HEK293T (cell line): ENCODE results near the gene DNAH17.

Experiments
- BHLHE40 ChIP-seq: fragments of 450-650 bp; IDR thresholded peaks from 2 replicates; pipeline ENCODE4 v1.6.1; 2016; ENCODE audit warnings: mild to moderate bottlenecking, moderate library complexity, borderline replicate concordance
- ELF4 ChIP-seq: fragments of 450-650 bp; IDR thresholded peaks from 2 replicates; pipeline ENCODE4 v1.6.1; 2017; ENCODE audit warnings: antibody characterized with exemption
- FOXK2 ChIP-seq: fragments of 450-650 bp; IDR thresholded peaks from 2 replicates; pipeline ENCODE4 v1.6.1; 2016; ENCODE audit warnings: mild to moderate bottlenecking
- FOXM1 ChIP-seq: fragments of 450-650 bp; IDR thresholded peaks from 2 replicates; pipeline ENCODE4 v1.6.1; 2017; ENCODE audit warnings: mild to moderate bottlenecking, borderline replicate concordance
- HDGF ChIP-seq: fragments of 450-650 bp; IDR thresholded peaks from 2 replicates; pipeline ENCODE4 v1.6.1; 2017; ENCODE audit warnings: antibody characterized with exemption, borderline replicate concordance
- SP1 ChIP-seq: fragments of 450-650 bp; IDR thresholded peaks from 2 replicates; pipeline ENCODE4 v1.6.1; 2017
- SUZ12 ChIP-seq: fragments of 450-650 bp; IDR thresholded peaks from 2 replicates; pipeline ENCODE4 v1.6.1; 2016; ENCODE audit warnings: mild to moderate bottlenecking
- TARDBP ChIP-seq: fragments of 450-650 bp; IDR thresholded peaks from 2 replicates; pipeline ENCODE4 v1.6.1; 2016
- ZNF384 ChIP-seq: fragments of 450-650 bp; IDR thresholded peaks from 2 replicates; pipeline ENCODE4 v1.6.1; 2016
- TF ChIP-seq, protein P1 (sequence below): fragments of 450-650 bp; IDR thresholded peaks from 2 replicates; pipeline ENCODE4 v1.6.1; 2016

DNA sequence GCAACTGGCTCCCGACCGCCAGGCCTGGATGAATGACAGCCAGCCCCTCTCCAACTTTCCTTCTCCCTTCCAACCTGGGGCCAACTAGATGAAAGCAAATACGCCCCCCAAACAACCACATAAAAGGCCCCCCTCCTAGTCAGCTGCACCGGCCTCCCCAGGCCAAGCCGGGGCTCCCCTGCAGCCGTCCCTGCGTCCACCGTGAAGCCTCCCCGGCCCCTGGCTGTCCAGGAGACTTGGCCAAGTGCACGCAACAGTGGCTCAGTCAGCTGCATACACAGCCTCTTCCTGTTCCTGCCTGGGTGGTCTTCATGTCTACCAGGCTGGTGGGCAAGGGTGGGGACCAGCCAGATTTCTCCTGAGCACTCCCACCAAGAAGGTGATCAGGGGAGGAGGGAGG, 16.0 kb downstream of the DNAH17 start:
- TF ChIP-seq SUZ12: no peak
- TF ChIP-seq BHLHE40: no peak
- TF ChIP-seq ZNF384: no peak
- TF ChIP-seq TARDBP: no peak
- no peak for TF ChIP-seq FOXM1
- TF ChIP-seq ELF4: no peak
- TF ChIP-seq, protein P1, sequence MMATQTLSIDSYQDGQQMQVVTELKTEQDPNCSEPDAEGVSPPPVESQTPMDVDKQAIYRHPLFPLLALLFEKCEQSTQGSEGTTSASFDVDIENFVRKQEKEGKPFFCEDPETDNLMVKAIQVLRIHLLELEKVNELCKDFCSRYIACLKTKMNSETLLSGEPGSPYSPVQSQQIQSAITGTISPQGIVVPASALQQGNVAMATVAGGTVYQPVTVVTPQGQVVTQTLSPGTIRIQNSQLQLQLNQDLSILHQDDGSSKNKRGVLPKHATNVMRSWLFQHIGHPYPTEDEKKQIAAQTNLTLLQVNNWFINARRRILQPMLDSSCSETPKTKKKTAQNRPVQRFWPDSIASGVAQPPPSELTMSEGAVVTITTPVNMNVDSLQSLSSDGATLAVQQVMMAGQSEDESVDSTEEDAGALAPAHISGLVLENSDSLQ: no peak
- no peak for TF ChIP-seq FOXK2
- TF ChIP-seq SP1: no peak
- TF ChIP-seq HDGF: no peak
